Caco-2 (cell line): ENCODE results near the gene PPP2R5D. TPM values are rescaled to one million over a fixed set of nuclear protein-coding genes. Genes with fewer than 3 reads are reported as not detected.

Experiments used
- BruUV-seq: library from RNA; stranded (reverse); fragments of 400-500 nt; replicated peaks from 2 replicates; lab custom pipeline; 2021; lab: Mats Ljungman, UMichigan
- CTCF ChIA-PET: fragments of 300-600 bp; sonication (Branson Sonifier 250); formaldehyde crosslinking; loops from one replicate; lab custom pipeline; 2022; ENCODE audit warnings: antibody characterized with exemption; lab: Charles Lee
- POLR2A ChIA-PET: fragments of 300-600 bp; sonication (Branson Sonifier 250); formaldehyde crosslinking; loops from one replicate; lab custom pipeline; 2022; ENCODE audit warnings: antibody characterized with exemption; lab: Charles Lee
- DNase-seq, 2 experiments: peaks; one replicate each; pipeline versions ENCODE4 v3.0.0 to v3.0.0-alpha.2; 2020 to 2022
- H3K27me3 ChIP-seq: replicated peaks from 2 replicates; pipeline ENCODE4 v1.6.0; 2011; ENCODE audit warnings: low read length; ENCODE audit not compliant: control insufficient read depth, insufficient read depth
- H3K36me3 ChIP-seq: 2 replicates; pipeline ENCODE4 v1.5.1; 2011; ENCODE audit warnings: low read length; ENCODE audit not compliant: control insufficient read depth, insufficient read depth
- H3K4me1 ChIP-seq: fragments of 250-450 bp; sonication (Bioruptor Pico); 2 replicates; pipeline ENCODE4 v1.5.1; 2020; ENCODE audit warnings: mild to moderate bottlenecking
- H3K4me3 ChIP-seq: 2 replicates; pipeline ENCODE4 v1.5.1; 2011; ENCODE audit warnings: low read depth, mild to moderate bottlenecking, control low read depth, low read length
- H3K9me3 ChIP-seq: fragments of 250-450 bp; sonication (Bioruptor Pico); 2 replicates; pipeline ENCODE4 v1.5.1; 2020; ENCODE audit warnings: mild to moderate bottlenecking, moderate library complexity
- H3K27ac Mint-ChIP-seq: one replicate; pipeline ENCODE4 v1.8.0; 2022; ENCODE audit warnings: mixed read lengths; ENCODE audit not compliant: unreplicated experiment
- H3K27me3 Mint-ChIP-seq: one replicate; pipeline ENCODE4 v1.8.0; 2022; ENCODE audit warnings: mixed read lengths; ENCODE audit not compliant: insufficient read depth, unreplicated experiment
- H3K36me3 Mint-ChIP-seq: one replicate; pipeline ENCODE4 v1.8.0; 2022; ENCODE audit warnings: mild to moderate bottlenecking, mixed read lengths; ENCODE audit not compliant: insufficient read depth, unreplicated experiment
- H3K4me1 Mint-ChIP-seq: one replicate; pipeline ENCODE4 v1.8.0; 2022; ENCODE audit warnings: low read depth, mixed read lengths; ENCODE audit not compliant: unreplicated experiment
- H3K4me3 Mint-ChIP-seq: one replicate; pipeline ENCODE4 v1.8.0; 2022; ENCODE audit warnings: mild to moderate bottlenecking, moderate library complexity, mixed read lengths; ENCODE audit not compliant: unreplicated experiment
- H3K9me3 Mint-ChIP-seq: one replicate; pipeline ENCODE4 v1.8.0; 2022; ENCODE audit warnings: mixed read lengths; ENCODE audit not compliant: unreplicated experiment
- CTCF ChIP-seq, 2 experiments: fragments of 200-600 bp in 1 of 2; IDR thresholded peaks; 1 replicate in 1 of 2; 2 replicates in 1 of 2; pipeline versions ENCODE4 v1.5.1 to v1.8.0; 2011 to 2022; ENCODE audit warnings: antibody characterized with exemption in 1 of 2, control low read depth in 1 of 2, inconsistent platforms in 1 of 2, low read depth in 1 of 2, low read length in 1 of 2, mild to moderate bottlenecking in 1 of 2, moderate library complexity in 1 of 2; ENCODE audit not compliant: insufficient read depth in 1 of 2, severe bottlenecking in 1 of 2, unreplicated experiment in 1 of 2
- intact Hi-C: fragments of 100-400 bp; cut with micrococcal nuclease; formaldehyde crosslinking; loops from one replicate; pipeline ENCODE4 v1.10.0; 2022; ENCODE audit not compliant: unreplicated experiment
- total RNA-seq: library from RNA; stranded (reverse); gene quantifications from 2 replicates; pipeline ENCODE4 v1.2.3, GENCODE V29; 2022

The PPP2R5D gene
- total RNA-seq, 1 experiment from 2014 or later = 45.0 TPM

DNA sequence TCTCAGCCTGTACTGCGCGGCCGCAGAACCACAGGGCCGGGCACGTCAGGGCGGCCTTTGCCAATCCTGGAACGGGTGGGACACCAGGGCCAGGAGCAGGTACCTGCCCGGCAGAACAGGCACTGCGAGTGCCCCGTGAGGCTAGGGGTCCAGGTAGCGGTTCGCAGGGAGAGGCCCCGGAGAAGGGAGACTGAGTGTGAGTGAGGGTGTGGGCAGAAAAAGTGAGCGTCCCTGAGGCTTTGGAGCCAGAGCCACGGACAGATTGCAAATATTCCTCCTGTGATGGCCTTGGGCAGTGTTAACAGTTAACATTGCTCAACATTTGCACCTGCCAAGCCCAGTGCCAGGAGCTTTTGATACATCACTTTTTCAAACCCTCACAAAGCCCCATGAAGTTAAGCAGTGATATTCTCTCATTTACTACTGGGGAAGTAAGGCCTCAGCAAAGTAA, 23.3 kb upstream of the PPP2R5D start:
- Mint-ChIP-seq H3K4me1 (peaks cover 8% of the 10 kb centered on the region), H3K27ac (no peak overlapping the region), H3K27me3 (no peaks in the 10 kb centered on the region), H3K9me3 (no peaks in the 10 kb centered on the region), H3K36me3 (peaks cover 10% of the 10 kb centered on the region), H3K4me3 (peak overlapping the region; percentile 93)
- no TSS peak for BruUV-seq
- H3K27me3 ChIP-seq = no peaks in the 10 kb centered on the region
- POLR2A ChIA-PET = interaction anchor here (0.6 to 1.6 kb wide), 2 partner anchors 17 to 32 kb away, joined by 4 to 11 read pairs; partner anchors contain the start of gene CNPY3
- CTCF ChIA-PET = interaction anchor here (0.7 kb wide), 1 partner anchor 39 kb away, joined by 3 read pairs; no protein-coding TSS in a partner anchor
- peak overlapping the region; percentile 47 for H3K4me3 ChIP-seq
- H3K36me3 ChIP-seq = no peaks in the 10 kb centered on the region
- no peaks in the 10 kb centered on the region for H3K9me3 ChIP-seq
- no peak for TF ChIP-seq CTCF (IDR thresholded peaks at IDR 0.05; ENCODE audit: insufficient read depth in 1 of 2, low read depth in 1 of 2, low read length in 1 of 2, severe bottlenecking in 1 of 2, unreplicated experiment in 1 of 2)
- no peaks in the 10 kb centered on the region for H3K4me1 ChIP-seq
- intact Hi-C loops = no loop called here
- no peak for DNase-seq

GRCh38 chr6:42962096-42962495, 22.3 kb upstream of the PPP2R5D start:
- intact Hi-C loops = no loop called here
- POLR2A ChIA-PET = interaction anchor here (0.5 kb wide), 1 partner anchor 15 kb away, joined by 6 read pairs; no protein-coding TSS in a partner anchor

More at GRCh38 chr6:42962096-42962495, 22.3 kb upstream of the PPP2R5D start:
- Histone ChIP-seq H3K36me3 (no peaks in the 10 kb centered on the region), H3K4me1 (no peaks in the 10 kb centered on the region), H3K27me3 (no peaks in the 10 kb centered on the region), H3K9me3 (no peaks in the 10 kb centered on the region), H3K4me3 (no peak overlapping the region)
- TF ChIP-seq CTCF (IDR thresholded peaks at IDR 0.05; ENCODE audit: insufficient read depth in 1 of 2, low read depth in 1 of 2, low read length in 1 of 2, severe bottlenecking in 1 of 2, unreplicated experiment in 1 of 2) = no peak
- Mint-ChIP-seq H3K4me3 (no peak overlapping the region), H3K27me3 (no peaks in the 10 kb centered on the region), H3K9me3 (no peaks in the 10 kb centered on the region), H3K27ac (no peak overlapping the region), H3K36me3 (peaks cover 10% of the 10 kb centered on the region), H3K4me1 (peaks cover 8% of the 10 kb centered on the region)
- BruUV-seq = no TSS peak
- DNase-seq = no peak
- CTCF ChIA-PET = interaction anchor here (0.7 kb wide), 1 partner anchor 38 kb away, joined by 3 read pairs; no protein-coding TSS in a partner anchor
